ENCODE measurements around the gene TTC16.
A peak's percentile ranks its signal among the peaks of the same experiment; 100 is the strongest.
"Not testable (repeated sequence)": the region's sequence is repeated elsewhere in the genome, so short reads cannot be mapped to it uniquely, and the experiment has no call there.

The TTC16 gene

GRCh38 chr9:127744398-127745110 is 28.7 kb downstream of the TTC16 start:
- DNase-seq, result no peak

- no peak for DNase-seq
Measured at GRCh38 chr9:127746959-127747569, 31.2 kb downstream of the TTC16 start.

DNA sequence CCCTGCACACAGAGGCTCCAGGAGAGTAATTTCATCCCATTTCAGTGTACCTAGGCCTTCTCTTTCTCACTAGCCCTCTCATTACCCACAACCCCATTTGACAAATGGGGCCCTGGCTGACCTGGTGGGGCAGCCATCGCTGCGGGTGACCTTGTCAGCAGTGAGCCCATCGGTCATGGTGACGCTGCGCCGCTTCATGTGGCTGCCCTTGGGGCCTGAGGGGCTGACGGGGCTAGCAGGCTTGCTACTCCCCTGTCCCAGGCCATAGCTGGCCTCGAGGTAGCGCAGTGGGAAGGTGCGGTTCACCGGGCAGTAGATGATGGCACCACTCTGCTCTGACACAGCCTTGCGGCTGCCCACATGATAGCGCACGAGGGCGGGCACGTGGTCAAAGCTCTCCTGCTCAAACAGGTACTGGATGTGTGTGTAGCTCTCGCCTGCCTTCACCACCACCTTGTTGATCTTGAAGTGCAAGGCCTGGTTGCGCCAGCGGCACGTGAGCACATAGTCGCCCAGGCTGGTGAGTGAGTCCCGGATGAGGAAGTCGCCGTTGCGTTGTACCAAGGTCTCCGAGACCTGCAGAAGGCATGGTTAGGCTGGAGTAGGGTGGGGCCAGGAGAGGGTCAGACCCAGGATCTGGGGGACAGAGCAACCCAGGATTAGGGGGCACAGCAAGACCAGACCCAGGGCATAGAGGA is 33.4 kb downstream of the TTC16 start:
- no peak for DNase-seq

GRCh38 chr9:127751269-127752054 is 35.6 kb downstream of the TTC16 start:
- DNase-seq, result no peak

GRCh38 chr9:127753148-127753547 is 37.3 kb downstream of the TTC16 start:
- no peak for DNase-seq

- DNase-seq, result no peak
Measured at GRCh38 chr9:127753622-127754021, 37.7 kb downstream of the TTC16 start.

DNA sequence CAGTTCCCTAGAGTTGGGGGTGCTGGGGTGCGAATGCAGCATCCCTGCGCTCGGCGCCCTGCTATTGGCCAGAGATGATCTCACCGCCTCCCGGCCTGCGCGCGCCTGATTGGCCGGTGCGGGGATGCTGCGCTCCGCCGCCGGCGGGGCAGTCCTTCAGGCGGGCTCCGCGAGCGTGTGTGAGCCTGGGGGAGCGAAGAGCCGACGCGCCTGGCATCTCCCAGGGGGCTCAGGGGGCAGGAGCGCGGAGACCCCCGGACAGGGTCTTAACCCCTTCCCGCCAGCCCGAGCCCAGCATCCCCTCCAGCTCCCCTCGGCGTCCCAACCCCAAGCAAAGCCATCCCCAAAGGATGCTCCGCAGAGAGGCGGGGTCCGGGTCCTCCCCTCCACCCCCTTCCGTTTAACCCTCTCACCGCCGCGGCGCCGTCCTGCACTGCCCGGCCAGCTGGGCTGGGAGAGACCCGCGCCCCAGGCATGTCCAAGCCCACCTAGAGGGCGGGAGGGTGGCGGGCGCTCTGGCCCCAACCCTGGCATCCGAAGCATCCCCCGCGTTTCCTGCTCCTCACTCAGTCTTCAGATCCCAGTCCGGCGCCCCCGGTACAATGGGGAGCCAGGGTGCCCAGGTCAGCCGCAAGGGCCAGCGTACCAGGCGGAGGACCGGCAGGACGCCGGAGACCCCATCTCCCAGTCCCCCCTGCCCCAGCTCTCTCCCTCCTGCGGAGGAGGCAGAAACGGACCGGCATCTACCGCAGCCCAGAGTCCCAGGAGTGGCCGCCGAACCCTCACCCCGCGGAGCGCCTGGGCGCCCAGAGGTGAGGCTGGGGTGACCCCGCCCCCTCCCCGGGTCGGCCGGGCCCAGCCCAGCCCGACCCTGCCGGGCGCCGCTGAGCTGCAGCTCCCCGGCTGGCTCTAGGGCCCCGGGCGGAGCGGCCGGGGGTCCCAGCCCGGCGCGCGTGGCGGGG is 38.5 kb downstream of the TTC16 start:
- peak; percentile 80 for DNase-seq

DNA sequence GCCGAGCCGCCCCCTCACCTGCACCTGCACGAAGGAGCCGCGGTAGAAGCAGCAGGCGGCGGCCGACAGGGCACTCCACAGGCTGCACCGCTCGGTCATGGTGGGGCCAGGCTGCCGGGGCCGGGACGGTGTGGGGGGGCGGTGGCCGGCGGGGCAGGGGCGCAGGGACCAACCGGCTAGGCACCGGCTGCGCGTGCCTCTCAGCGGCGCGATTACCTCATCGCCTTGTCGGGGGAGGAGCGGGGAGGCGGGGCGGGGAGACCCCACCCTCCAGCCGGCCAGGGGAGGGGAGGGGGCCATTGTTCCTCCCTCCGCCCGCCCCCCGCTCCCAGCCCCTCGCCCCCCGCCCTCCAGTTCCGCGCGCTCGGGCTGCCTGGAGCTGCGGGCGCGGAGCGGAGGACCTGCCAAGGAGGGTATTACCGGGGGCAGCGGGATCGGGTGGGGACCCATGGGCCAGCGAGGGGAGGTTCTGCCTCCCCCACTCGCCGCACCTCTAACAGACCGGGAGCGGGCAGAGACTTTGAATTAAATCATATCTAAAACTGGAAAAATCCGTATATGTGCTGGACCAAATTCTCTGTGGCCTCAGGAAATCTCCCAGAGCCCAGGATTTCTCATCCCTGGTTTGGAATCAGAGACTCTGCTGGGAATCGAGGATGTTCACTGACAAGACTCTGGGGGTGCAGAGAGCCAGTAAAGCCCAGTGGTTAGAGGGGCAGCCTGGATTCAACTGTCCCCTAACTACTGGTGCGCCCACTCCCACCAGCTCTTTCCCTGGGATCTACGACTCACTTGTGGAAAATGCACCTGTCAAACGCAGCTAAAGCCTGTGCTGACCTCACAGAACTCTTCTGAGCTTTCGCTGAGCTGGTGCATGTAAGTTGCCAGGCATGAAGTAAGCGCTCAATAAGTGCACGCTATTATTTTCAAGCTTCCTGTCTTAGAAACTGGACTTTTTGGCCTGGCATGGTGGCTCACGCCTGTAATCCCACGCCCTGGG is 39.5 kb downstream of the TTC16 start:
- peak; percentile 77 for DNase-seq

DNA sequence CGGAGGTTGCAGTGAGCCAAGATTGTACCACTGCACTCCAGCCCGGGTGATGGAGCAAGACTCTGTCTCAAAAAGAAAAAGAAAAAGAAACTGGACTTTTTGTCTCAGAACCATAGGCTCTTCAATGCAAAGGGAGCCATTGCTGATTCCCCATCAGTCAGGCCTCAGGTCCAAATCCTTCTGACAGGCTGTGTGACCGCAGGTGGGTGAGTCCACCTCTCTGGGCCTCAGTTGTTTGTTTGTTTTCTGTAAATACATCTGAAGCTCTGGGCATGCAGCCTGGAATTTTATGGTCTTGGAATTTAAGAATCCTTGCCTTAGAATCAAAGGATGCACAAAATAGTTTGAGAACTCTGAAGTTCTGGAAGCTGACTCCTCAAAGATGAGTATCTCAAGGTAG is 40.4 kb downstream of the TTC16 start:
- DNase-seq, result no peak

DNA sequence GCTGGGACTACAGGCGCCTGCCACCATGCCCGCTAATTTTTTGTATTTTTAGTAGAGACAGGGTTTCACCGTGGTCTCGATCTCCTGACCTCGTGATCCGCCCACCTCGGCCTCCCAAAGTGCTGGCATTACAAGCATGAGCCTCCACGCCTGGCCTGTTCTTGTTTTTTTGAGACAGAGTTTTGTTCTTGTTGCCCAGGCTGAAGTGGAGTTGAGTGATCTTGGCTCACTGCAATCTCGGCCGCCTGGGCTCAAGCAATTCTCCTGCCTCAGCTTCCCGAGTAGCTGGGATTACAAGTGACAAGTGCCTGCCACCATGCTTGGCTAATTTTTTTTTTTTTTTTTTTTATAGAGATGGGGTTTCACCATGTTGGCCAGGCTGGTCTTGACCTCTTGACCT is 40.9 kb downstream of the TTC16 start:
- DNase-seq, result not testable (repeated sequence)

DNA sequence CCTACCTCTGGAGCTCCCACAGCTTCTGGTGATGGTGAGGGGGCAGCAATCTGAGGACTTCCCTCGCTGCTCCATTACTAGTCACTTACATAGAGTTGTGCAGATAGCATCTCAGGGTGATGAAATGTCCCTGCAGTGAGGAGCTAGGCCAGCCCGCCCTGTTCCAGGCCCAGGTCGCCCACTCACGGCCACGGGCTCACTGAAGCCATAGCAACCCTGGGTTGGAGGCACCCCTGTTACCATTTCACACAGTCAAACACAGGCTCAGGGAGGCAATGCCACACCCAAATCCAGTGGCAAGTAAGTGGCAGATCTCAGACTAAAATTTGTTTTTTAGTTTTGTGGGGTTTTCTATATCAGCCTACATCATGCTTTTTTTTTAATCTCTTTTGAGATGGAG is 43.0 kb downstream of the TTC16 start:
- DNase-seq, result no peak

DNA sequence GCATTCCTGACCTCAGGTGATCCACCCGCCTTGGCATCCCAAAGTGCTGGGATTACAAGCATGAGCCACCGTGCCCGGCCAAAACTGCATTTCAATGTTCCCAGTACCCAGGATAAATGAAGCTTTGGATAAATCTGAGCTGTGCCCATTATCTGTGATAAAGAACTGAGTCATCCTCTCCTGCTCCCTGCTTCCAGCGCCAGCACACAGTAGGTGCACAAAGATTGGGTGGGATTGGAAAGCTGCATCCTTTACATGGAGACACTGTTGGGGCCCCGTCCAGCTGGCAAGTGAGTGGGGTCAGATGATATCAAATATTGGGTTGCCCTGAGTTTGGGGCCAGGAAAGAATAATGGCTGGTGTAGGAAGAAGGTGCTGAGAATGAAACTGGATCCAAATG is 45.2 kb downstream of the TTC16 start:
- no peak for DNase-seq

GRCh38 chr9:127761491-127761956 is 45.6 kb downstream of the TTC16 start:
- peak; percentile 36 for DNase-seq

DNA sequence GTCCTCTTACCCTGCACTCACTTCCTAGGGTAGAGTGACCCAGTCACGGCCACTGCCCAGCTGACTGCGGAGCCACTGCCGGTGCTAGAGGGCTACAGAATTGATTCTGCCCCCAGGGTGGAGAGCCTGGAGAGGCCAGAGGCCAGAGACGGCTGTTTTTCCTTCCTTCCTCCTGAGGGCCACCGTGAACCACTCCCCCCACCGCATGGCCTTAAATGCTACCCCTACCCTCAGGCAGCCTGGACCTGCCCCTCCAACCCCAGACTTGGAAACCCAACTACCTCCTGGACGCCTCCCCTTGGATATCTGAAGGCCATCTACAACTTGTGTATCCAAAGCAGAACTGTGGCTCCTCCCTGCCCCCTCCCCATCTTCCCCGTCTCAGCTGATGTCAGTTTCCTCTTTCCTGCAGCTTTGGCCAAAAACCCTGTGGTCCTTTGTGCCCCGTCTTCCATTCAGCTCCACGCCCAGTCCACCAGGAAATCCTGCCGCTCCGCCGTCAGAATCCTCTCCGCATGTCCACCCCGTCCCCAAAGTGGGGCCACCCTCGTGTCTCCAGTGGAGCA is 46.3 kb downstream of the TTC16 start:
- no peak for DNase-seq

DNA sequence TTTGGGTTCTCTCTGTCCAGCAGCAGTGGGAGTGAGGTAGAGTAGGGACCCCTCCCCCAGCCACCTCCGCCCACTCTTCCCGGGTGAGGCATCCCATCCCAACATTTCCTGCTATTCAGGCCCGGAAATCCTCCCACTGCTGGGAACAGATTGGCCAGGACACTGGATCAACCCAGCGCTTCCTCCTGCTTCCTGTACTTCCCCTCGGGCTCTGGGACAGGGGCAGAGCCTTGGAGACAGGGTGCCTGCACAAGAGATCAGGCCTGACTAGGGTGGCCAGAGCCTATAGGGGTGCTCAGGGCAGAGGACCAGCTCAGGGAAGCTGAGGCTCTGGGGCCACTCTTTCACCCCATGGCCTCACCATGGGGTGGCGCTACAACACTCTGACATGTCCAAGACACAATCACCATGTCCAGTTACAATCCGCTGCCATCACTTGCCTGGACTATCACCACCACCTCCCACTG is 48.1 kb downstream of the TTC16 start:
- DNase-seq, result no peak

- DNase-seq, result no peak
Measured at GRCh38 chr9:127765418-127765817, 49.5 kb downstream of the TTC16 start.

GRCh38 chr9:127767410-127767809 is 51.5 kb downstream of the TTC16 start:
- peak; percentile 87 for DNase-seq

- no peak for DNase-seq
Measured at GRCh38 chr9:127767909-127768331, 52.0 kb downstream of the TTC16 start.

DNA sequence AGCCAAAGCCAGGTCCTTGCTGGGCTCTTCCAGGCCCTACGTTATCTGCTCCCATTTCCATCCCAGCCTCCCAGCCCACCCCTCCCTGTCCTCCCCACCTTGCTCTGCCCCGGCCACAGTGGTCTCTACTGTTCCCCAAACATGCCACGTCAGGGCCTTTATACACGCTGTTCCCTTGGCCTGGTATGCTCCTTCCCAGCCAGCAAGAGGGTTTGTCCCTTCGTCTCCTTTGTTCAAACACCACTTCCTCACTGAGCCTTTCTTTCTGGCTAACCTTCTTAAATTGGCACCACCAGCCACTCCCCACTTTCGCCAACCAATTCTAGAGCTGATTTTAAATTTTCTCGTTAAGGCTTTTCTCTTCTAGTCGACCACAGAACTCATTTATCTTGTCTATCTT is 52.8 kb downstream of the TTC16 start:
- no peak for DNase-seq

DNA sequence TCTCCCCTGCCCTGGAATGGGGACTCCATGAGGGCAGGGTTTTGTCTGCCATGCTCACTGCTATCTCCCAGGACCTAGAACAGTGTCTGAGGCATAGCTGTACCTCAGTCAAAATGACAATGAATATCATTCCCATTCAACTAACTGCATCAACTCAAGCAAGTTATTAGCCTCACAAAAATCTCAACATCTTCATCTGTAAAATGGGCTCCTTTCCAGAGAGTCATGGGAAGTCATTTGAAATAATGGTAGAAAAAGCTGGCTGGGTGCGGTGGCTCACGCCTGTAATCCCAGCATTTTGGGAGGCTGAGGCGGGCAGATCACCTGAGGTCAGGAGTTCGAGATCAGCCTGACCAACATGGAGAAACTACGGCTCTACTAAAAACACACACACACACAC is 53.2 kb downstream of the TTC16 start:
- DNase-seq, result no peak

Data from NCI-H2171 treated with DMSO at 0.1 percent for 48 hours (cell line).